Loucy (cell line): ENCODE measurements around the gene PDLIM4.

ENCODE experiments used
- EZH2phosphoT487 ChIP-seq: fragments of 200-600 bp; IDR thresholded peaks from 2 replicates; pipeline ENCODE4 v1.6.1; 2018; ENCODE audit warnings: antibody characterized with exemption, mild to moderate bottlenecking, moderate library complexity, borderline replicate concordance
- TF ChIP-seq, protein P1 (sequence below): fragments of 200-600 bp; sonication (generic); conservative IDR thresholded peaks from 2 replicates; pipeline ENCODE4 v1.5.1; 2014; ENCODE audit warnings: mild to moderate bottlenecking, antibody characterized with exemption, low read length

DNA sequence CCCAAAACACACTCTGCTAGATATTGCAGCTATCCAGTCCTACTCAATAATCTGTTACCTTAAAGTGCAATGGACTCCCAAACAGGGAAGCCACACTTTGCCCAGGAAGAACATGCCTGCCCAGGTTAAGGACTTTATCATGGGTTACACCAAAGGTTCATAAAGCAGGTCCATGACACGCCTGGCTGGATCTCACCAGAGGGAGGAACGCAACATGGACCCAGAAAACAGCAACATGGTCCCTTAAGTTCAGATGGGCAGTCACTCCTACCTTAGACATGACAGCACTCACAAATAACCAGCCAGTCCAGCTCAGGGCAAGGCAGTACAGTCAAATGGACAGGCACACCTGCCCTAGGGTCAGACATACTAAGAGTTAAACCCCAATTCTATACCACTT lies 33.6 kb upstream of the PDLIM4 start:
- TF ChIP-seq, protein P1, sequence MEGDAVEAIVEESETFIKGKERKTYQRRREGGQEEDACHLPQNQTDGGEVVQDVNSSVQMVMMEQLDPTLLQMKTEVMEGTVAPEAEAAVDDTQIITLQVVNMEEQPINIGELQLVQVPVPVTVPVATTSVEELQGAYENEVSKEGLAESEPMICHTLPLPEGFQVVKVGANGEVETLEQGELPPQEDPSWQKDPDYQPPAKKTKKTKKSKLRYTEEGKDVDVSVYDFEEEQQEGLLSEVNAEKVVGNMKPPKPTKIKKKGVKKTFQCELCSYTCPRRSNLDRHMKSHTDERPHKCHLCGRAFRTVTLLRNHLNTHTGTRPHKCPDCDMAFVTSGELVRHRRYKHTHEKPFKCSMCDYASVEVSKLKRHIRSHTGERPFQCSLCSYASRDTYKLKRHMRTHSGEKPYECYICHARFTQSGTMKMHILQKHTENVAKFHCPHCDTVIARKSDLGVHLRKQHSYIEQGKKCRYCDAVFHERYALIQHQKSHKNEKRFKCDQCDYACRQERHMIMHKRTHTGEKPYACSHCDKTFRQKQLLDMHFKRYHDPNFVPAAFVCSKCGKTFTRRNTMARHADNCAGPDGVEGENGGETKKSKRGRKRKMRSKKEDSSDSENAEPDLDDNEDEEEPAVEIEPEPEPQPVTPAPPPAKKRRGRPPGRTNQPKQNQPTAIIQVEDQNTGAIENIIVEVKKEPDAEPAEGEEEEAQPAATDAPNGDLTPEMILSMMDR: no peak
- TF ChIP-seq EZH2phosphoT487: no peak
